H1 (cell line): ENCODE results near the gene SLC35G2. TPM values are rescaled to one million over a fixed set of nuclear protein-coding genes. Genes with fewer than 3 reads are reported as not detected.

ENCODE experiments used
- CTCF ChIA-PET: fragments of 300-600 bp; sonication (Branson Sonifier 250); formaldehyde crosslinking; loops from one replicate; lab custom pipeline; 2021; ENCODE audit not compliant: partially characterized antibody; lab: Charles Lee
- POLR2A ChIA-PET: fragments of 300-600 bp; sonication (Branson Sonifier 250); formaldehyde crosslinking; loops from one replicate; lab custom pipeline; 2021; ENCODE audit warnings: inconsistent platforms; ENCODE audit not compliant: partially characterized antibody; lab: Charles Lee
- DNase-seq, 2 experiments: peaks; one replicate each; pipeline versions ENCODE4 v3.0.0 to v3.0.0-alpha.2; 2010 to 2022; ENCODE audit warnings: low spot score in 2 of 2, low read depth in 1 of 2, mixed read lengths in 1 of 2
- FAIRE-seq: peaks from 2 replicates; lab custom pipeline; 2011; peaks lifted over from hg19 to GRCh38; lab: Jason Lieb, UNC
- H2AFZ ChIP-seq: 2 replicates; pipeline ENCODE4 v1.8.1; 2012; ENCODE audit warnings: low read length, inconsistent platforms
- H2AK5ac ChIP-seq: 2 replicates; pipeline ENCODE4 v1.6.1; 2013; ENCODE audit warnings: low read depth, low read length
- H2BK120ac ChIP-seq: replicated peaks from 2 replicates; pipeline ENCODE3; 2013; ENCODE audit warnings: low read depth, low read length, inconsistent platforms
- H2BK12ac ChIP-seq: 2 replicates; pipeline ENCODE4 v1.6.1; 2013; ENCODE audit warnings: low read depth, low read length
- H2BK15ac ChIP-seq: 2 replicates; pipeline ENCODE4 v1.6.1; 2013; ENCODE audit warnings: low read length
- H2BK20ac ChIP-seq: 2 replicates; pipeline ENCODE4 v1.6.1; 2013; ENCODE audit warnings: low read length
- H2BK5ac ChIP-seq: 2 replicates; pipeline ENCODE4 v1.6.1; 2013; ENCODE audit warnings: low read depth, low read length
- H3K14ac ChIP-seq: 2 replicates; pipeline ENCODE4 v1.6.1; 2013; ENCODE audit warnings: inconsistent platforms; ENCODE audit not compliant: insufficient read length
- H3K18ac ChIP-seq: 2 replicates; pipeline ENCODE4 v1.6.1; 2013; ENCODE audit warnings: low read length; ENCODE audit errors: extremely low read depth
- H3K23ac ChIP-seq: 2 replicates; pipeline ENCODE4 v1.6.1; 2013; ENCODE audit warnings: inconsistent platforms; ENCODE audit not compliant: insufficient read length
- H3K23me2 ChIP-seq: 2 replicates; pipeline ENCODE4 v1.6.1; 2013; ENCODE audit warnings: low read depth, low read length
- H3K27ac ChIP-seq: 2 replicates; pipeline ENCODE4 v1.6.1; 2011; ENCODE audit warnings: low read depth, low read length, inconsistent platforms
- H3K27me3 ChIP-seq, 4 experiments: replicated peaks in 1 of 4; 1 replicate in 1 of 4; 2 replicates in 3 of 4; pipeline versions ENCODE4 v1.6.1 to v1.8.1; 2011 to 2013; ENCODE audit warnings: low read length in 3 of 4, mild to moderate bottlenecking in 3 of 4, inconsistent platforms in 2 of 4, mixed read lengths in 2 of 4, moderate library complexity in 1 of 4; ENCODE audit not compliant: control insufficient read depth in 3 of 4, insufficient read depth in 3 of 4; ENCODE audit errors: extremely low read depth in 1 of 4
- H3K36me3 ChIP-seq, 4 experiments: 2 replicates each; pipeline versions ENCODE4 v1.6.1 to v1.8.1; 2011 to 2013; ENCODE audit warnings: mild to moderate bottlenecking in 4 of 4, low read length in 3 of 4, moderate library complexity in 2 of 4, control low read depth in 1 of 4, inconsistent platforms in 1 of 4; ENCODE audit not compliant: insufficient read depth in 4 of 4, control insufficient read depth in 2 of 4
- H3K4ac ChIP-seq: replicated peaks from 2 replicates; pipeline ENCODE3; 2013; ENCODE audit warnings: low read length, low read depth, mixed read lengths, inconsistent platforms; ENCODE audit not compliant: insufficient read length
- H3K4me1 ChIP-seq, 4 experiments: replicated peaks in 1 of 4; 1 replicate in 1 of 4; 2 replicates in 3 of 4; pipeline versions ENCODE4 v1.6.1 to v1.8.1; 2011 to 2013; ENCODE audit warnings: low read length in 3 of 4, inconsistent platforms in 2 of 4, mixed read lengths in 1 of 4; ENCODE audit not compliant: insufficient read depth in 4 of 4, control insufficient read depth in 3 of 4
- H3K4me2 ChIP-seq, 2 experiments: 2 replicates each; pipeline versions ENCODE4 v1.6.1 to v1.8.1; 2011 to 2013; ENCODE audit warnings: low read depth in 2 of 2, low read length in 2 of 2, control low read depth in 1 of 2, inconsistent platforms in 1 of 2, mild to moderate bottlenecking in 1 of 2; ENCODE audit not compliant: insufficient read depth in 1 of 2
- H3K4me3 ChIP-seq, 4 experiments: fragments of 200-600, 300-600 bp in 1 of 4; sonication (generic), shearing (Covaris generic), sonication (Bioruptor Twin) in 1 of 4; 2 replicates each; pipeline versions ENCODE4 v1.5.1 to v1.8.1; 2011 to 2016; ENCODE audit warnings: low read length in 4 of 4, low read depth in 3 of 4, control low read depth in 2 of 4, inconsistent platforms in 2 of 4, mild to moderate bottlenecking in 2 of 4, mixed read lengths in 1 of 4, moderate library complexity in 1 of 4; ENCODE audit not compliant: insufficient read depth in 2 of 4; ENCODE audit errors: extremely low read depth in 1 of 4
- H3K56ac ChIP-seq: replicated peaks from 2 replicates; pipeline ENCODE3; 2013; ENCODE audit warnings: low read depth, mild to moderate bottlenecking, mixed read lengths, low read length, inconsistent platforms; ENCODE audit not compliant: insufficient read length
- H3K79me1 ChIP-seq: 2 replicates; pipeline ENCODE4 v1.6.1; 2013; ENCODE audit warnings: low read depth, low read length, control low read depth
- H3K79me2 ChIP-seq, 2 experiments: 2 replicates each; pipeline versions ENCODE4 v1.6.1 to v1.8.1; 2012 to 2013; ENCODE audit warnings: low read length in 2 of 2, mild to moderate bottlenecking in 2 of 2, inconsistent platforms in 1 of 2; ENCODE audit not compliant: insufficient read depth in 2 of 2, control insufficient read depth in 1 of 2
- H3K9ac ChIP-seq, 4 experiments: replicated peaks in 1 of 4; 1 replicate in 1 of 4; 2 replicates in 3 of 4; pipeline versions ENCODE4 v1.6.1 to v1.8.1; 2011 to 2013; ENCODE audit warnings: low read depth in 3 of 4, low read length in 3 of 4, control low read depth in 2 of 4, mild to moderate bottlenecking in 2 of 4, moderate library complexity in 2 of 4, inconsistent platforms in 1 of 4; ENCODE audit errors: extremely low read depth in 1 of 4
- H3K9me3 ChIP-seq, 2 experiments: 2 replicates each; pipeline versions ENCODE4 v1.6.1 to v1.8.1; 2012 to 2013; ENCODE audit warnings: mild to moderate bottlenecking in 2 of 2, moderate library complexity in 2 of 2, control low read depth in 1 of 2, inconsistent platforms in 1 of 2, low read depth in 1 of 2, low read length in 1 of 2, mixed read lengths in 1 of 2; ENCODE audit not compliant: insufficient read depth in 2 of 2
- H4K20me1 ChIP-seq, 2 experiments: replicated peaks in 1 of 2; 2 replicates each; pipeline versions ENCODE3 to v1.8.1; 2011 to 2013; ENCODE audit warnings: inconsistent platforms in 2 of 2, low read length in 2 of 2, mild to moderate bottlenecking in 1 of 2; ENCODE audit not compliant: insufficient read depth in 2 of 2, control insufficient read depth in 1 of 2
- H4K5ac ChIP-seq: 2 replicates; pipeline ENCODE4 v1.6.1; 2013; ENCODE audit warnings: low read length, low read depth, mixed read lengths, inconsistent platforms; ENCODE audit not compliant: insufficient read length
- H4K8ac ChIP-seq: 2 replicates; pipeline ENCODE4 v1.8.0; 2013; ENCODE audit warnings: mild to moderate bottlenecking, moderate library complexity, low read length, inconsistent platforms; ENCODE audit not compliant: insufficient read depth; ENCODE audit errors: extremely low read depth
- H4K91ac ChIP-seq: replicated peaks from 2 replicates; pipeline ENCODE3; 2013; ENCODE audit warnings: low read length, mixed read lengths, inconsistent platforms; ENCODE audit not compliant: insufficient read length
- CBX5 ChIP-seq: fragments of 300-800, 300-1000 bp; sonication (generic); IDR thresholded peaks from 2 replicates; pipeline ENCODE4 v1.7.1; 2016; ENCODE audit warnings: antibody characterized with exemption, low read length, low read depth
- CHD2 ChIP-seq: IDR thresholded peaks from 2 replicates; pipeline ENCODE4 v1.6.1; 2012; ENCODE audit warnings: low read length, improper control_type of control experiment
- EP300 ChIP-seq, 2 experiments: IDR thresholded peaks; 1 replicate in 1 of 2; 2 replicates in 1 of 2; pipeline ENCODE4 v1.6.1; 2011 to 2012; ENCODE audit warnings: low read depth in 2 of 2, low read length in 2 of 2, mild to moderate bottlenecking in 2 of 2, borderline replicate concordance in 1 of 2, inconsistent platforms in 1 of 2, moderate library complexity in 1 of 2
- HDAC6 ChIP-seq: IDR thresholded peaks from one replicate; pipeline ENCODE4 v1.7.1; 2012; ENCODE audit warnings: low read depth, mild to moderate bottlenecking, inconsistent platforms, low read length, moderate library complexity
- PHF8 ChIP-seq: fragments of 200-600 bp; sonication (generic); conservative IDR thresholded peaks from 2 replicates; pipeline ENCODE4 v1.7.1; 2012; ENCODE audit warnings: low read depth, mild to moderate bottlenecking, inconsistent platforms, low read length, moderate library complexity
- POLR2AphosphoS5 ChIP-seq: IDR thresholded peaks from 2 replicates; pipeline ENCODE4 v1.6.1; 2011; ENCODE audit warnings: low read depth, low read length
- POU5F1 ChIP-seq: IDR thresholded peaks from 2 replicates; pipeline ENCODE4 v1.6.1; 2011; ENCODE audit warnings: low read depth, mild to moderate bottlenecking, low read length, moderate library complexity
- polyA plus RNA-seq, 7 experiments: library from polyadenylated mRNA; depleted of rRNA in 3 of 7; stranded (reverse) in 5 of 7; unstranded in 2 of 7; fragments of >200 nt in 5 of 7; fragments of 200-250 nt in 2 of 7; gene quantifications; 1 replicate in 5 of 7; 2 replicates in 1 of 7; 4 replicates in 1 of 7; pipeline versions ENCODE4 v1.2.1 to v1.2.3, GENCODE V29; 2011 to 2013; ENCODE audit warnings: missing spikeins in 2 of 7, mixed read lengths in 2 of 7
- total RNA-seq: library from RNA; stranded (reverse); fragmentation: NEBNext Ultra II Directional; extraction: Animal tissue kit (Norgen Biotek cat#: 25700); gene quantifications from 2 replicates; pipeline ENCODE4 v1.2.1, GENCODE V29; 2021

SLC35G2 gene
- total and polyA plus RNA-seq, 2 of the 8 experiments (the other 6 are each of a cell fraction or from before 2014, with no cell fraction given): 5.2 to 6.4 TPM

DNA sequence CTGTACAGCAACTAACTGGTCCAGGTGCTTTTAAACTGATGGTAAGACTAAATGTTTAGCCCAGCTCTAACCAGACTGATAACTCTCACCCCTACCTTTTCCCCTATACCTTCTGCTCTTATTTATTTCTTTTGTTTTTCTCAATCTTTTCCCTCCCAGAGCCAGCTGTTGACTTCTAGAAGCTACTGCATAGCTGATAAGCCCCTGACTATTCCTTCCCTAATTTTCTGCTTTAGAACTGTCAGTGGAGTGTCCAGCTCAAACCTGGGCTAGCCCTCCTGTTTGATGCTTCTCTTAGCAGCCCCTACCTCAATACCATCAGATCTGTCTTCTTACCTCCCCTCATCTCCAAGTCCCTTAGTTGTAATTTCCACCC lies 20.6 kb downstream of the SLC35G2 start:
- TF ChIP-seq POU5F1 (no peak), CHD2 (no peak), POLR2AphosphoS5 (no peak), CBX5 (no peak), HDAC6 (no peak), PHF8 (no peak), EP300 (IDR thresholded peaks at IDR 0.05; ENCODE audit: borderline replicate concordance in 1 of 2, low read depth in 2 of 2, low read length in 2 of 2) (no peak)
- Histone ChIP-seq H3K79me2 (0 out of 4 replicates have a peak, but pooled peaks cover 0 to 8% of the 10 kb centered on the region in 2 experiments), H2AK5ac (no peak overlapping the region), H3K23ac (no peak overlapping the region), H3K79me1 (peaks cover 2% of the 10 kb centered on the region; the same call in 1 of the 2 replicates), H3K18ac (no peak overlapping the region), H3K27ac (no peak overlapping the region), H2BK120ac (no peak overlapping the region), H2BK5ac (no peak overlapping the region), H3K27me3 (no peaks in the 10 kb centered on the region; a peak in 1 of 7 replicates), H2BK12ac (no peak overlapping the region), H4K20me1 (peaks cover 0 to 2% of the 10 kb centered on the region in 2 experiments), H3K4me3 (no peak overlapping the region), H3K4ac (no peak overlapping the region), H2BK15ac (no peak overlapping the region), H3K14ac (no peak overlapping the region), H4K91ac (no peak overlapping the region), H3K56ac (no peak overlapping the region), H3K23me2 (no peaks in the 10 kb centered on the region), H3K4me1 (0 out of 7 replicates have a peak, but pooled peaks cover 0 to 3% (median 0%) of the 10 kb centered on the region in 4 experiments), H2AFZ (no peak overlapping the region), H4K5ac (no peak overlapping the region), H4K8ac (no peak overlapping the region), H2BK20ac (no peak overlapping the region), H3K4me2 (no peak overlapping the region), H3K9me3 (no peaks in the 10 kb centered on the region), H3K9ac (no peak overlapping the region), H3K36me3 (peaks cover 0 to 7% (median 0%) of the 10 kb centered on the region in 4 experiments; a peak in 2 of 8 replicates)
- ChIA-PET CTCF (interaction anchor here (0.7 to 1.0 kb wide), 3 partner anchors 19 to 622 kb away, joined by 3 read pairs; no protein-coding TSS in a partner anchor), POLR2A (interaction anchor here (3.3 kb wide), 1 partner anchor 22 kb away, joined by 14 read pairs; the partner anchor contains the start of gene NCK1)
- no peak for FAIRE-seq
- no peak for DNase-seq
